Keratinocyte (primary cell): ENCODE results near the gene NOP58. TPM values are rescaled to one million over a fixed set of nuclear protein-coding genes. Genes with fewer than 3 reads are reported as not detected.

ENCODE experiments used
- DNase-seq: peaks from one replicate; pipeline ENCODE4 v3.0.0-alpha.2; 2011; ENCODE audit warnings: low read depth, missing footprints, low spot score
- FAIRE-seq: peaks from 2 replicates; lab custom pipeline; 2011; peaks lifted over from hg19 to GRCh38; lab: Jason Lieb, UNC
- H2AFZ ChIP-seq: 2 replicates; pipeline ENCODE4 v1.6.0; 2012; ENCODE audit warnings: low read length, control low read depth, inconsistent platforms; ENCODE audit not compliant: control insufficient read depth
- H3K27ac ChIP-seq: 2 replicates; pipeline ENCODE4 v1.5.1; 2011; ENCODE audit warnings: low read length; ENCODE audit not compliant: control insufficient read depth, insufficient read depth
- H3K27me3 ChIP-seq: 3 replicates; pipeline ENCODE4 v1.6.0; 2011; ENCODE audit warnings: low read length; ENCODE audit not compliant: control insufficient read depth, insufficient read depth; ENCODE audit errors: extremely low read depth
- H3K36me3 ChIP-seq, 2 experiments: 2 replicates in 1 of 2; 3 replicates in 1 of 2; pipeline ENCODE4 v1.5.1; 2011; ENCODE audit warnings: low read length in 2 of 2, mild to moderate bottlenecking in 1 of 2; ENCODE audit not compliant: control insufficient read depth in 2 of 2, insufficient read depth in 2 of 2; ENCODE audit errors: extremely low read depth in 1 of 2
- H3K4me1 ChIP-seq: 3 replicates; pipeline ENCODE4 v1.5.1; 2011; ENCODE audit warnings: low read length; ENCODE audit not compliant: control insufficient read depth, insufficient read depth; ENCODE audit errors: extremely low read depth
- H3K4me2 ChIP-seq: 3 replicates; pipeline ENCODE4 v1.6.0; 2011; ENCODE audit warnings: low read depth, low read length; ENCODE audit not compliant: control insufficient read depth, insufficient read depth; ENCODE audit errors: extremely low read depth
- H3K4me3 ChIP-seq, 3 experiments: fragments of 200-600 bp in 1 of 3; sonication (generic) in 1 of 3; 2 replicates in 2 of 3; 3 replicates in 1 of 3; pipeline ENCODE4 v1.5.1; 2011 to 2016; ENCODE audit warnings: low read length in 3 of 3, mild to moderate bottlenecking in 3 of 3, control low read depth in 2 of 3, inconsistent platforms in 1 of 3, low read depth in 1 of 3, mixed read lengths in 1 of 3, mixed run types in 1 of 3, moderate library complexity in 1 of 3; ENCODE audit not compliant: control insufficient read depth in 2 of 3, insufficient read depth in 2 of 3; ENCODE audit errors: extremely low read depth in 1 of 3
- H3K79me2 ChIP-seq: 2 replicates; pipeline ENCODE4 v1.6.0; 2012; ENCODE audit warnings: low read length; ENCODE audit not compliant: control insufficient read depth, insufficient read depth
- H3K9ac ChIP-seq: 3 replicates; pipeline ENCODE4 v1.6.0; 2011; ENCODE audit warnings: low read length; ENCODE audit not compliant: control insufficient read depth, insufficient read depth; ENCODE audit errors: extremely low read depth
- H3K9me1 ChIP-seq: 3 replicates; pipeline ENCODE4 v1.6.0; 2011; ENCODE audit warnings: low read length; ENCODE audit not compliant: control insufficient read depth, insufficient read depth; ENCODE audit errors: extremely low read depth
- H3K9me3 ChIP-seq: 2 replicates; pipeline ENCODE4 v1.5.1; 2012; ENCODE audit warnings: low read depth, low read length; ENCODE audit not compliant: control insufficient read depth
- H4K20me1 ChIP-seq: 3 replicates; pipeline ENCODE4 v1.6.0; 2011; ENCODE audit warnings: low read length; ENCODE audit not compliant: control insufficient read depth, insufficient read depth; ENCODE audit errors: extremely low read depth
- CTCF ChIP-seq, 3 experiments: IDR thresholded peaks in 1 of 3; conservative IDR thresholded peaks in 1 of 3; optimal IDR thresholded peaks in 1 of 3; 2 replicates in 2 of 3; 3 replicates in 1 of 3; pipeline versions ENCODE3 to v1.5.1; 2011; ENCODE audit warnings: low read length in 3 of 3, mild to moderate bottlenecking in 3 of 3, moderate library complexity in 2 of 3, control low read depth in 1 of 3, inconsistent platforms in 1 of 3; ENCODE audit not compliant: insufficient read depth in 2 of 3; ENCODE audit errors: extremely low read depth in 1 of 3
- EZH2 ChIP-seq: IDR thresholded peaks from one replicate; pipeline ENCODE4 v1.6.1; 2012; ENCODE audit warnings: inconsistent platforms, mild to moderate bottlenecking, low read length, moderate library complexity
- dilution Hi-C: fragments of 300-500 bp; cut with MboI; formaldehyde crosslinking; loops from one replicate; pipeline ENCODE4 v1.7.0; 2020; ENCODE audit warnings: low sequenced_read_pairs; ENCODE audit not compliant: extremely low pct_ligation_motif_present
- polyA plus RNA-seq, 5 experiments: library from polyadenylated mRNA; depleted of rRNA in 3 of 5; stranded (reverse) in 3 of 5; stranded (forward) in 1 of 5; unstranded in 1 of 5; fragments of >200 nt; gene quantifications; 1 replicate in 1 of 5; 2 replicates in 3 of 5; 3 replicates in 1 of 5; pipeline versions ENCODE4 v1.2.1 to v1.2.3, GENCODE V29; 2011 to 2012; ENCODE audit warnings: missing spikeins in 2 of 5, low read depth in 1 of 5, low replicate concordance in 1 of 5

The NOP58 gene
- polyA plus RNA-seq, 1 donor (not counting 4 experiments of a cell fraction or from before 2014, with no cell fraction given) = 118 TPM

GRCh38 chr2:202337706-202338346 lies 72.3 kb downstream of the NOP58 start:
- Histone ChIP-seq H3K27ac (no peak overlapping the region), H3K9me3 (no peaks in the 10 kb centered on the region), H3K79me2 (no peaks in the 10 kb centered on the region), H3K36me3 (no peaks in the 10 kb centered on the region), H3K4me2 (no peak overlapping the region), H3K4me1 (peaks cover 10% of the 10 kb centered on the region), H3K9ac (no peak overlapping the region), H4K20me1 (peaks cover 4% of the 10 kb centered on the region), H3K9me1 (no peaks in the 10 kb centered on the region), H2AFZ (no peak overlapping the region), H3K27me3 (no peaks in the 10 kb centered on the region), H3K4me3 (no peak overlapping the region)
- dilution Hi-C loops = no loop called here
- FAIRE-seq (no peak), DNase-seq (no peak)
- TF ChIP-seq EZH2 (no peak), CTCF (optimal IDR thresholded peaks at IDR 0.05 in 1 of 3, IDR thresholded peaks at IDR 0.05 in 1 of 3, conservative IDR thresholded peaks at IDR 0.05 in 1 of 3; ENCODE audit: extremely low read depth in 1 of 3, insufficient read depth in 2 of 3, low read length in 3 of 3) (no peak)

- no peak overlapping the region for H2AFZ ChIP-seq
- H3K27me3 ChIP-seq = no peaks in the 10 kb centered on the region
- H3K9ac ChIP-seq = no peak overlapping the region
- peaks cover 15% of the 10 kb centered on the region for H3K4me1 ChIP-seq
- H4K20me1 ChIP-seq = peaks cover 4% of the 10 kb centered on the region
- H3K79me2 ChIP-seq = no peaks in the 10 kb centered on the region
- H3K4me3 ChIP-seq = no peak overlapping the region
- DNase-seq (no peak), FAIRE-seq (peak; percentile 34)
- H3K27ac ChIP-seq = no peak overlapping the region
- TF ChIP-seq EZH2 (no peak), CTCF (optimal IDR thresholded peaks at IDR 0.05 in 1 of 3, IDR thresholded peaks at IDR 0.05 in 1 of 3, conservative IDR thresholded peaks at IDR 0.05 in 1 of 3; ENCODE audit: extremely low read depth in 1 of 3, insufficient read depth in 2 of 3, low read length in 3 of 3) (no peak)
- H3K9me1 ChIP-seq = no peaks in the 10 kb centered on the region
- dilution Hi-C loops = no loop called here
- no peaks in the 10 kb centered on the region for H3K9me3 ChIP-seq
- H3K4me2 ChIP-seq = no peak overlapping the region
- no peaks in the 10 kb centered on the region for H3K36me3 ChIP-seq
Measured at GRCh38 chr2:202339071-202339870, 73.7 kb downstream of the NOP58 start.
